Activated naive CD8-positive, alpha-beta T cell treated with anti-CD3 and anti-CD28 coated beads for 36 hours (primary cell): ENCODE data around the gene ADPRHL1. TPM values are rescaled to one million over a fixed set of nuclear protein-coding genes. Genes with fewer than 3 reads are reported as not detected.
A peak's percentile ranks its signal among the peaks of the same experiment; 100 is the strongest.

Experiments
- DNase-seq: peaks from one replicate; pipeline ENCODE4 v3.0.0; 2021
- H3K27ac Mint-ChIP-seq: one replicate; pipeline ENCODE4 v1.8.0; 2022; ENCODE audit warnings: mild to moderate bottlenecking, moderate library complexity, mixed read lengths
- H3K27me3 Mint-ChIP-seq: one replicate; pipeline ENCODE4 v1.8.0; 2022; ENCODE audit warnings: mild to moderate bottlenecking, mixed read lengths
- H3K36me3 Mint-ChIP-seq: one replicate; pipeline ENCODE4 v1.8.0; 2021; ENCODE audit warnings: mild to moderate bottlenecking, mixed read lengths
- H3K4me1 Mint-ChIP-seq: one replicate; pipeline ENCODE4 v1.8.0; 2021; ENCODE audit warnings: mixed read lengths
- H3K4me3 Mint-ChIP-seq: one replicate; pipeline ENCODE4 v1.8.0; 2022; ENCODE audit warnings: mild to moderate bottlenecking, moderate library complexity, mixed read lengths
- H3K9me3 Mint-ChIP-seq: one replicate; pipeline ENCODE4 v1.8.0; 2022; ENCODE audit warnings: mixed read lengths
- total RNA-seq, 2 experiments: library from RNA; stranded (reverse); gene quantifications; one replicate each; pipeline ENCODE4 v1.2.3, GENCODE V29; 2021

Gene ADPRHL1
- total RNA-seq = under 1 TPM; 0.44 to 0.56 TPM

GRCh38 chr13:113452942-113453901, at the start of gene ADPRHL1:
Gene ADPRHL1 (minus strand): TSS chr13:113453488. CDS start chr13:113453437, 51 bp downstream.
- Mint-ChIP-seq H3K27me3 (no peaks in the 10 kb centered on the region), H3K4me3 (no peak within 1 kb of the TSS), H3K27ac (peak within 1 kb of the TSS; percentile 45), H3K9me3 (no peaks in the 10 kb centered on the region), H3K4me1 (no peaks in the 10 kb centered on the region), H3K36me3 (peaks cover 4% of the 10 kb centered on the region)
- DNase-seq = no peak

- no peak for DNase-seq
- Mint-ChIP-seq H3K36me3 (peaks cover 15% of the 10 kb centered on the region), H3K4me3 (no peak overlapping the region), H3K27me3 (no peaks in the 10 kb centered on the region), H3K4me1 (peaks cover 6% of the 10 kb centered on the region), H3K27ac (no peak overlapping the region), H3K9me3 (no peaks in the 10 kb centered on the region)
Measured at GRCh38 chr13:113502686-113503085, 49.4 kb upstream of the ADPRHL1 start.

GRCh38 chr13:113500530-113501265, 47.4 kb upstream of the ADPRHL1 start:
- Mint-ChIP-seq H3K9me3 (no peaks in the 10 kb centered on the region), H3K27me3 (no peaks in the 10 kb centered on the region), H3K36me3 (peaks cover 19% of the 10 kb centered on the region), H3K4me3 (no peak overlapping the region), H3K4me1 (peaks cover 6% of the 10 kb centered on the region), H3K27ac (no peak overlapping the region)
- no peak for DNase-seq

GRCh38 chr13:113499936-113500335, 46.6 kb upstream of the ADPRHL1 start:
- Mint-ChIP-seq H3K9me3 (no peaks in the 10 kb centered on the region), H3K4me3 (no peak overlapping the region), H3K27ac (no peak overlapping the region), H3K27me3 (no peaks in the 10 kb centered on the region), H3K4me1 (peaks cover 10% of the 10 kb centered on the region), H3K36me3 (peaks cover 22% of the 10 kb centered on the region)
- DNase-seq = no peak

GRCh38 chr13:113498905-113499304, 45.6 kb upstream of the ADPRHL1 start:
- no peak for DNase-seq
- Mint-ChIP-seq H3K27me3 (no peaks in the 10 kb centered on the region), H3K27ac (no peak overlapping the region), H3K4me1 (peaks cover 14% of the 10 kb centered on the region), H3K36me3 (peaks cover 22% of the 10 kb centered on the region), H3K9me3 (no peaks in the 10 kb centered on the region), H3K4me3 (no peak overlapping the region)

- no peak for DNase-seq
- Mint-ChIP-seq H3K4me1 (peaks cover 26% of the 10 kb centered on the region), H3K9me3 (no peaks in the 10 kb centered on the region), H3K4me3 (no peak overlapping the region), H3K36me3 (peaks cover 19% of the 10 kb centered on the region), H3K27me3 (no peaks in the 10 kb centered on the region), H3K27ac (no peak overlapping the region)
Measured at GRCh38 chr13:113497217-113497616, 43.9 kb upstream of the ADPRHL1 start.

GRCh38 chr13:113495494-113496210, 42.4 kb upstream of the ADPRHL1 start:
- DNase-seq = no peak
- Mint-ChIP-seq H3K4me1 (peaks cover 29% of the 10 kb centered on the region), H3K36me3 (peaks cover 16% of the 10 kb centered on the region), H3K27ac (peak overlapping the region; percentile 9), H3K27me3 (no peaks in the 10 kb centered on the region), H3K9me3 (no peaks in the 10 kb centered on the region), H3K4me3 (no peak overlapping the region)

- H3K4me1 Mint-ChIP-seq = peaks cover 44% of the 10 kb centered on the region
- H3K27ac Mint-ChIP-seq = no peak overlapping the region
- no peaks in the 10 kb centered on the region for H3K9me3 Mint-ChIP-seq
- no peak for DNase-seq
- H3K27me3 Mint-ChIP-seq = no peaks in the 10 kb centered on the region
- peaks cover 20% of the 10 kb centered on the region for H3K36me3 Mint-ChIP-seq
- H3K4me3 Mint-ChIP-seq = peak overlapping the region; percentile 55
Measured at GRCh38 chr13:113493315-113493951, 40.1 kb upstream of the ADPRHL1 start.

GRCh38 chr13:113491982-113492381, 38.7 kb upstream of the ADPRHL1 start:
- Mint-ChIP-seq H3K27me3 (no peaks in the 10 kb centered on the region), H3K27ac (no peak overlapping the region)

GRCh38 chr13:113491418-113491883, 38.2 kb upstream of the ADPRHL1 start:
- Mint-ChIP-seq H3K27ac (no peak overlapping the region), H3K36me3 (peaks cover 17% of the 10 kb centered on the region), H3K4me1 (peaks cover 58% of the 10 kb centered on the region), H3K4me3 (peak overlapping the region; percentile 82), H3K9me3 (no peaks in the 10 kb centered on the region), H3K27me3 (no peaks in the 10 kb centered on the region)
- peak; percentile 7 for DNase-seq

More at GRCh38 chr13:113491982-113492381, 38.7 kb upstream of the ADPRHL1 start:
- DNase-seq = no peak
- H3K4me1 Mint-ChIP-seq = peaks cover 53% of the 10 kb centered on the region
- no peaks in the 10 kb centered on the region for H3K9me3 Mint-ChIP-seq
- H3K36me3 Mint-ChIP-seq = peaks cover 17% of the 10 kb centered on the region
- peak overlapping the region; percentile 82 for H3K4me3 Mint-ChIP-seq

GRCh38 chr13:113490496-113491417, 37.5 kb upstream of the ADPRHL1 start, which contains the start of gene DCUN1D2:
Gene DCUN1D2 (minus strand): TSS chr13:113490711. CDS start chr13:113490669, 42 bp downstream.
- Mint-ChIP-seq H3K9me3 (no peaks in the 10 kb centered on the region), H3K27me3 (no peaks in the 10 kb centered on the region), H3K27ac (peak within 1 kb of the TSS; percentile 79), H3K4me3 (peak within 1 kb of the TSS; percentile 89), H3K4me1 (peaks cover 55% of the 10 kb centered on the region), H3K36me3 (peaks cover 13% of the 10 kb centered on the region)
- DNase-seq = peak; percentile 83

GRCh38 chr13:113489549-113490495, 36.5 kb upstream of the ADPRHL1 start:
- Mint-ChIP-seq H3K4me1 (peaks cover 50% of the 10 kb centered on the region), H3K4me3 (peak overlapping the region; percentile 89), H3K27ac (peak overlapping the region; percentile 79), H3K9me3 (no peaks in the 10 kb centered on the region), H3K36me3 (peaks cover 8% of the 10 kb centered on the region), H3K27me3 (no peaks in the 10 kb centered on the region)
- DNase-seq = peak; percentile 52
